ENCODE data around the gene TNFRSF18.
"Not testable (repeated sequence)": the region's sequence is repeated elsewhere in the genome, so short reads cannot be mapped to it uniquely, and the experiment has no call there.

Gene TNFRSF18

GRCh38 chr1:1197551-1198422 is 8.6 kb downstream of the TNFRSF18 start:
- no peak for DNase-seq (ENCODE audit: low read depth)

GRCh38 chr1:1197188-1197500 is 9.2 kb downstream of the TNFRSF18 start:
- DNase-seq (ENCODE audit: low read depth): no peak

GRCh38 chr1:1196431-1197187 is 9.8 kb downstream of the TNFRSF18 start:
- no peak for DNase-seq (ENCODE audit: low read depth)

- not testable (repeated sequence) for DNase-seq (ENCODE audit: low read depth)
These were observed 10.7 kb downstream of the TNFRSF18 start for GRCh38 chr1:1195726-1196125.

GRCh38 chr1:1194723-1195122 is 11.7 kb downstream of the TNFRSF18 start:
- DNase-seq (ENCODE audit: low read depth): no peak

- no peak for DNase-seq (ENCODE audit: low read depth)
These were observed 14.7 kb downstream of the TNFRSF18 start for GRCh38 chr1:1191734-1192133.

GRCh38 chr1:1189111-1189510 is 17.3 kb downstream of the TNFRSF18 start:
- no peak for DNase-seq (ENCODE audit: low read depth)

- DNase-seq (ENCODE audit: low read depth): no peak
These were observed 18.5 kb downstream of the TNFRSF18 start for GRCh38 chr1:1187938-1188337.

- DNase-seq (ENCODE audit: low read depth): no peak
These were observed 21.2 kb downstream of the TNFRSF18 start for GRCh38 chr1:1185101-1185765.

- no peak for DNase-seq (ENCODE audit: low read depth)
These were observed 22.3 kb downstream of the TNFRSF18 start for GRCh38 chr1:1183833-1184775.

GRCh38 chr1:1183221-1183747 is 23.1 kb downstream of the TNFRSF18 start:
- no peak for DNase-seq (ENCODE audit: low read depth)

- no peak for DNase-seq (ENCODE audit: low read depth)
These were observed 23.7 kb downstream of the TNFRSF18 start for GRCh38 chr1:1182491-1183220.

GRCh38 chr1:1181938-1182410 is 24.4 kb downstream of the TNFRSF18 start:
- DNase-seq (ENCODE audit: low read depth): no peak

GRCh38 chr1:1181129-1181937 is 25.1 kb downstream of the TNFRSF18 start:
- no peak for DNase-seq (ENCODE audit: low read depth)

GRCh38 chr1:1179983-1180861 is 26.2 kb downstream of the TNFRSF18 start:
- no peak for DNase-seq (ENCODE audit: low read depth)

GRCh38 chr1:1179346-1179982 is 26.9 kb downstream of the TNFRSF18 start:
- DNase-seq (ENCODE audit: low read depth): no peak

GRCh38 chr1:1178794-1179331 is 27.5 kb downstream of the TNFRSF18 start:
- no peak for DNase-seq (ENCODE audit: low read depth)

Data from activated T-helper 9 cell treated with anti-CD3 and anti-CD28 coated beads, Interleukin-2, amount 50 U/mL, for 16 hours (primary cell).